Neutrophil (primary cell): Measurements from ENCODE around the gene TAPBP.
"Not testable (repeated sequence)": the region's sequence is repeated elsewhere in the genome, so short reads cannot be mapped to it uniquely, and the experiment has no call there.

Experiments
- H3K27ac ChIP-seq: fragments of 200-600 bp; sonication (generic); 2 replicates; pipeline ENCODE4 v1.5.1; 2016; ENCODE audit warnings: mild to moderate bottlenecking, moderate library complexity
- H3K27me3 ChIP-seq: fragments of 200-600 bp; sonication (generic); 2 replicates; pipeline ENCODE4 v1.6.0; 2016; ENCODE audit warnings: mild to moderate bottlenecking
- H3K36me3 ChIP-seq: fragments of 200-600 bp; sonication (generic); 2 replicates; pipeline ENCODE4 v1.5.1; 2017
- H3K4me1 ChIP-seq, 2 experiments: fragments of 200-600 bp in 1 of 2; sonication (generic) in 1 of 2; 1 replicate in 1 of 2; 2 replicates in 1 of 2; pipeline versions ENCODE4 v1.5.1 to v1.6.1; 2013 to 2016; ENCODE audit warnings: low read depth in 1 of 2, low read length in 1 of 2, mild to moderate bottlenecking in 1 of 2, moderate library complexity in 1 of 2; ENCODE audit not compliant: control insufficient read depth in 1 of 2, insufficient read depth in 1 of 2
- H3K4me3 ChIP-seq, 2 experiments: fragments of 200-600 bp in 1 of 2; sonication (generic) in 1 of 2; 1 replicate in 1 of 2; 2 replicates in 1 of 2; pipeline ENCODE4 v1.5.1; 2013 to 2016; ENCODE audit warnings: low read depth in 1 of 2, low read length in 1 of 2, mild to moderate bottlenecking in 1 of 2, moderate library complexity in 1 of 2
- H3K9me3 ChIP-seq: fragments of 200-600 bp; sonication (generic); 2 replicates; pipeline ENCODE4 v1.5.1; 2016
- CTCF ChIP-seq: fragments of 200-600 bp; sonication (generic); IDR thresholded peaks from 2 replicates; pipeline ENCODE4 v1.5.1; 2016; ENCODE audit warnings: antibody characterized with exemption

Gene TAPBP

GRCh38 chr6:33272275-33273128 is 41.4 kb downstream of the TAPBP start:
- peaks cover 16% of the 10 kb centered on the region for H3K36me3 ChIP-seq

GRCh38 chr6:33271468-33272274 is 42.2 kb downstream of the TAPBP start, which contains the start of the genes RPS18 and VPS52:
RPS18 (plus strand) TSS chr6:33272075; CDS start chr6:33272120, 45 bp downstream.
VPS52 (minus strand) TSS chr6:33271876; CDS start chr6:33271675, 201 bp downstream.
- Histone ChIP-seq H3K36me3 (peaks cover 24% of the 10 kb centered on the region), H3K9me3 (no peaks in the 10 kb centered on the region), H3K27me3 (no peaks in the 10 kb centered on the region), H3K4me1 (peaks cover 26 to 33% of the 10 kb centered on the region in 2 experiments), H3K27ac (peak within 1 kb of the TSS; percentile 96), H3K4me3 (peak within 1 kb of the TSS; percentile 73 to 87)
- TF ChIP-seq CTCF = peak; percentile 38

More at GRCh38 chr6:33272275-33273128, 41.4 kb downstream of the TAPBP start:
- peak overlapping the region; percentile 96 for H3K27ac ChIP-seq
- H3K4me1 ChIP-seq = peaks cover 31 to 35% of the 10 kb centered on the region in 2 experiments
- no peaks in the 10 kb centered on the region for H3K27me3 ChIP-seq
- no peak for TF ChIP-seq CTCF
- H3K4me3 ChIP-seq = peak overlapping the region; percentile 73 to 87
- H3K9me3 ChIP-seq = no peaks in the 10 kb centered on the region

GRCh38 chr6:33271117-33271467 is 42.8 kb downstream of the TAPBP start:
- Histone ChIP-seq H3K36me3 (peaks cover 30% of the 10 kb centered on the region), H3K4me1 (peaks cover 21 to 27% of the 10 kb centered on the region in 2 experiments), H3K9me3 (no peaks in the 10 kb centered on the region), H3K27me3 (no peaks in the 10 kb centered on the region), H3K4me3 (peak overlapping the region; percentile 73 to 87), H3K27ac (peak overlapping the region; percentile 96)
- TF ChIP-seq CTCF = no peak

GRCh38 chr6:33264015-33264414 is 49.9 kb downstream of the TAPBP start:
- TF ChIP-seq CTCF = no peak
- Histone ChIP-seq H3K4me3 (no peak overlapping the region), H3K9me3 (no peaks in the 10 kb centered on the region), H3K36me3 (peaks cover 91% of the 10 kb centered on the region), H3K27me3 (no peaks in the 10 kb centered on the region), H3K4me1 (no peaks in the 10 kb centered on the region), H3K27ac (no peak overlapping the region)

- H3K36me3 ChIP-seq = peaks cover 84% of the 10 kb centered on the region
- not testable (repeated sequence) for H3K4me3 ChIP-seq, H3K27me3 ChIP-seq, H3K9me3 ChIP-seq, H3K27ac ChIP-seq, H3K4me1 ChIP-seq
Observed at GRCh38 chr6:33262490-33262889, 51.4 kb downstream of the TAPBP start.
